SK-N-MC (cell line): ENCODE results near the gene COL18A1.

Experiments
- EZH2 ChIP-seq: fragments of 200-600 bp; sonication (generic); IDR thresholded peaks from one replicate; pipeline ENCODE4 v1.6.1; 2017; ENCODE audit warnings: antibody characterized with exemption
- FOXP2 ChIP-seq: optimal IDR thresholded peaks from 2 replicates; pipeline ENCODE3; 2011; ENCODE audit warnings: mild to moderate bottlenecking, moderate library complexity; ENCODE audit not compliant: insufficient read depth; ENCODE audit errors: extremely low read length, control extremely low read depth
- POLR2AphosphoS5 ChIP-seq: IDR thresholded peaks from 2 replicates; pipeline ENCODE4 v1.6.1; 2012; ENCODE audit warnings: mild to moderate bottlenecking, low read depth, low read length, borderline replicate concordance

DNA sequence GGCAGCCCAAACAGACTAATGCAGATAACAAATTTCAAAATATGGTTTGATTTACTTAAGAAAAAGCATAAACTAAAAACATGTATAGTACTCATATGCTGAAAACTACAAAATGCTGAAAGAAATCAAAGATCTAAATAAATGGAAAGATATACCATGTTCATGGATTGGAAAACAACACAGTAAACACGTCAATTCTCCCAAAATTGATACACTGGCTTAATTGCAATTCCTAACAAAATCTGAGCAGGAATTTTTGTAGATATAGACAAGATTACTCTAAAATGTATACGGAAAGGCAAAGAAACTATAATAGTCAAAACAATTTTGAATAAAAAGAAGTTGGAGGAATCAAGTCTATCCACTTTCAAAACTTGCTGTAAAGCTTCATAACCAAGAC, 116.3 kb downstream of the COL18A1 start:
- no peak for TF ChIP-seq POLR2AphosphoS5
- no peak for TF ChIP-seq EZH2
- no peak for TF ChIP-seq FOXP2
